Rectal smooth muscle tissue (tissue), 1 donor: ENCODE data around the gene GPR26.

ENCODE experiments used
- H3K27ac ChIP-seq: one replicate; pipeline ENCODE4 v1.7.0; 2013; ENCODE audit warnings: low read depth, low read length, inconsistent platforms
- H3K27me3 ChIP-seq: one replicate; pipeline ENCODE4 v1.7.0; 2013; ENCODE audit warnings: low read length; ENCODE audit not compliant: control insufficient read depth, insufficient read depth
- H3K36me3 ChIP-seq: one replicate; pipeline ENCODE4 v1.7.0; 2013; ENCODE audit warnings: low read length; ENCODE audit not compliant: control insufficient read depth, insufficient read depth
- H3K4me1 ChIP-seq: one replicate; pipeline ENCODE4 v1.7.0; 2013; ENCODE audit warnings: low read length; ENCODE audit not compliant: control insufficient read depth, insufficient read depth
- H3K4me3 ChIP-seq: one replicate; pipeline ENCODE4 v1.7.0; 2013; ENCODE audit warnings: low read length
- H3K9ac ChIP-seq: one replicate; pipeline ENCODE4 v1.7.0; 2013; ENCODE audit warnings: low read length

The GPR26 gene

GRCh38 chr10:123683865-123684264 lies 17.7 kb downstream of the GPR26 start:
- Histone ChIP-seq H3K9ac (no peak overlapping the region), H3K36me3 (no peaks in the 10 kb centered on the region), H3K27ac (no peak overlapping the region), H3K27me3 (no peaks in the 10 kb centered on the region), H3K4me1 (no peaks in the 10 kb centered on the region), H3K4me3 (no peak overlapping the region)

- Histone ChIP-seq H3K4me1 (no peaks in the 10 kb centered on the region), H3K4me3 (no peak overlapping the region), H3K36me3 (no peaks in the 10 kb centered on the region), H3K9ac (no peak overlapping the region), H3K27ac (no peak overlapping the region), H3K27me3 (no peaks in the 10 kb centered on the region)
These were observed 19.1 kb downstream of the GPR26 start for GRCh38 chr10:123685260-123685659.

GRCh38 chr10:123687758-123688157 lies 21.6 kb downstream of the GPR26 start:
- Histone ChIP-seq H3K4me3 (no peak overlapping the region), H3K4me1 (no peaks in the 10 kb centered on the region), H3K27ac (no peak overlapping the region), H3K36me3 (no peaks in the 10 kb centered on the region), H3K9ac (no peak overlapping the region), H3K27me3 (no peaks in the 10 kb centered on the region)

GRCh38 chr10:123689880-123690279 lies 23.7 kb downstream of the GPR26 start:
- no peaks in the 10 kb centered on the region for H3K36me3 ChIP-seq
- no peaks in the 10 kb centered on the region for H3K27me3 ChIP-seq
- H3K27ac ChIP-seq: no peak overlapping the region
- no peak overlapping the region for H3K4me3 ChIP-seq
- H3K4me1 ChIP-seq: no peaks in the 10 kb centered on the region
- no peak overlapping the region for H3K9ac ChIP-seq

- Histone ChIP-seq H3K27me3 (no peaks in the 10 kb centered on the region), H3K4me3 (no peak overlapping the region), H3K36me3 (no peaks in the 10 kb centered on the region), H3K27ac (no peak overlapping the region), H3K9ac (no peak overlapping the region), H3K4me1 (no peaks in the 10 kb centered on the region)
These were observed 37.1 kb downstream of the GPR26 start for GRCh38 chr10:123703195-123703790.

- Histone ChIP-seq H3K27ac (no peak overlapping the region), H3K9ac (no peak overlapping the region), H3K4me1 (no peaks in the 10 kb centered on the region), H3K36me3 (no peaks in the 10 kb centered on the region), H3K27me3 (no peaks in the 10 kb centered on the region), H3K4me3 (no peak overlapping the region)
These were observed 37.9 kb downstream of the GPR26 start for GRCh38 chr10:123704076-123704475.

GRCh38 chr10:123704812-123705211 lies 38.7 kb downstream of the GPR26 start:
- no peaks in the 10 kb centered on the region for H3K27me3 ChIP-seq
- no peak overlapping the region for H3K4me3 ChIP-seq
- no peak overlapping the region for H3K27ac ChIP-seq
- no peaks in the 10 kb centered on the region for H3K4me1 ChIP-seq
- H3K36me3 ChIP-seq: no peaks in the 10 kb centered on the region
- no peak overlapping the region for H3K9ac ChIP-seq

- no peak overlapping the region for H3K4me3 ChIP-seq
- H3K36me3 ChIP-seq: no peaks in the 10 kb centered on the region
- no peaks in the 10 kb centered on the region for H3K4me1 ChIP-seq
- H3K27me3 ChIP-seq: no peaks in the 10 kb centered on the region
- no peak overlapping the region for H3K9ac ChIP-seq
- H3K27ac ChIP-seq: no peak overlapping the region
These were observed 40.1 kb downstream of the GPR26 start for GRCh38 chr10:123706236-123706635.

GRCh38 chr10:123715546-123715945 lies 49.4 kb downstream of the GPR26 start:
- no peak overlapping the region for H3K27ac ChIP-seq

GRCh38 chr10:123717336-123717735 lies 51.2 kb downstream of the GPR26 start:
- Histone ChIP-seq H3K27me3 (no peaks in the 10 kb centered on the region), H3K36me3 (no peaks in the 10 kb centered on the region), H3K9ac (no peak overlapping the region), H3K4me3 (no peak overlapping the region), H3K27ac (no peak overlapping the region), H3K4me1 (no peaks in the 10 kb centered on the region)

More at GRCh38 chr10:123715546-123715945, 49.4 kb downstream of the GPR26 start:
- no peaks in the 10 kb centered on the region for H3K4me1 ChIP-seq
- no peaks in the 10 kb centered on the region for H3K27me3 ChIP-seq
- no peaks in the 10 kb centered on the region for H3K36me3 ChIP-seq
- H3K4me3 ChIP-seq: no peak overlapping the region
- no peak overlapping the region for H3K9ac ChIP-seq

- Histone ChIP-seq H3K9ac (no peak overlapping the region), H3K4me1 (no peaks in the 10 kb centered on the region), H3K27me3 (no peaks in the 10 kb centered on the region), H3K27ac (no peak overlapping the region), H3K36me3 (no peaks in the 10 kb centered on the region), H3K4me3 (no peak overlapping the region)
These were observed 52.4 kb downstream of the GPR26 start for GRCh38 chr10:123718544-123719060.

- Histone ChIP-seq H3K4me1 (no peaks in the 10 kb centered on the region), H3K27me3 (no peaks in the 10 kb centered on the region), H3K9ac (no peak overlapping the region), H3K36me3 (no peaks in the 10 kb centered on the region), H3K27ac (no peak overlapping the region), H3K4me3 (no peak overlapping the region)
These were observed 54.4 kb downstream of the GPR26 start for GRCh38 chr10:123720536-123720935.

- H3K9ac ChIP-seq: no peak overlapping the region
- H3K27me3 ChIP-seq: no peaks in the 10 kb centered on the region
- no peak overlapping the region for H3K4me3 ChIP-seq
- H3K4me1 ChIP-seq: no peaks in the 10 kb centered on the region
- H3K36me3 ChIP-seq: no peaks in the 10 kb centered on the region
- H3K27ac ChIP-seq: no peak overlapping the region
These were observed 55.4 kb downstream of the GPR26 start for GRCh38 chr10:123721441-123722049.
